HUES64 (cell line): ENCODE data around the gene AKR1C3.

Experiments used
- H3K27ac ChIP-seq: 2 replicates; pipeline ENCODE4 v1.7.0; 2013; ENCODE audit warnings: low read depth, low read length, inconsistent platforms
- H3K27me3 ChIP-seq: 2 replicates; pipeline ENCODE4 v1.6.1; 2013; ENCODE audit warnings: mild to moderate bottlenecking, low read length; ENCODE audit not compliant: insufficient read depth
- H3K36me3 ChIP-seq: 2 replicates; pipeline ENCODE4 v1.6.1; 2013; ENCODE audit warnings: mild to moderate bottlenecking, low read length; ENCODE audit not compliant: insufficient read depth
- H3K4me1 ChIP-seq: 2 replicates; pipeline ENCODE4 v1.6.1; 2013; ENCODE audit warnings: mild to moderate bottlenecking, low read length, moderate library complexity; ENCODE audit not compliant: insufficient read depth
- H3K4me3 ChIP-seq: 2 replicates; pipeline ENCODE4 v1.5.1; 2013; ENCODE audit warnings: mild to moderate bottlenecking, low read length, moderate library complexity
- H3K9ac ChIP-seq: 2 replicates; pipeline ENCODE4 v1.6.1; 2013; ENCODE audit warnings: mild to moderate bottlenecking, low read depth, low read length
- H3K9me3 ChIP-seq: 2 replicates; pipeline ENCODE4 v1.6.1; 2013; ENCODE audit warnings: low read depth, low read length; ENCODE audit not compliant: insufficient read depth
- WGBS: fragments of 150-250, 120-280 bp; methylation state at CpG from one replicate; pipeline ENCODE4 v1.1.7; 2013; ENCODE audit warnings: missing lambda C conversion rate; 5-methylcytosine and 5-hydroxymethylcytosine counted together

The AKR1C3 gene

DNA sequence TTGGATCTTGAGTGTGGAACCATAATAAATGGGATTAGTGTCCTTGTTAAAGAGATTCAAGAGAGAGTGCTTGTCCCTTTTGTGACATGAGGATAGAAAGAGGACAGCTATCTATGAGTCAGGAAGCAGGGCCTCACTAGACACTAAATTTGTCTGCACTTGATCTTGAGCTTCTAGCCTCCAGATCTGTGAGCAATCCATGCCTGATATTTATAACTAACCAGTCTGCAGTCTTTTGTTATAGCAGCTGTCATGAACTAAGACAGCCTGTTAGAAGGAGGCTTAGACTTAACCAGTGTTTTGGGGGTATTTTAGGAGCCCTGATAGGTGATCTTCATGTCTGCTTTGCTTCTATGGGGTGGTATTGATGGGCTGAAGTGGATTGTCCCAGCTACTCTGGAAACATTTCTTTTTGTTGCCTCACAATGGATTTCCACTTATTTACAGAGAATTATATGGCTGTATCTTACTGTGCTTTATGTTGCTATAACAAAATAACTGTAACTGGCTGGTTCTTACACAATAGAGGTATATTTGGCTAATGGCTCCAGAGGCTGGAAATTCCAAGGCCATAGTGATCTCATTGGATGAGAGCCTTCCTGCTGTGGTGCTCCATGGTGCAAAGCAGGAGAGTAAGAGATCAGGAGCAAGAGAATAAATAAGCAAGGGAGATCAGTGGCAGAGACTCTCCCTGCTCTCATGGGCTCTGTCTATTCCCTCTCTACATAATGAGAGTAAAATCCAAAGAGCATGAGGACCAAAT lies 23.4 kb upstream of the AKR1C3 start:
- Histone ChIP-seq H3K9me3 (peaks cover 27% of the 10 kb centered on the region), H3K9ac (no peak overlapping the region), H3K4me3 (no peak overlapping the region), H3K27ac (no peak overlapping the region), H3K4me1 (peaks cover 10% of the 10 kb centered on the region), H3K36me3 (no peaks in the 10 kb centered on the region), H3K27me3 (no peaks in the 10 kb centered on the region)

DNA sequence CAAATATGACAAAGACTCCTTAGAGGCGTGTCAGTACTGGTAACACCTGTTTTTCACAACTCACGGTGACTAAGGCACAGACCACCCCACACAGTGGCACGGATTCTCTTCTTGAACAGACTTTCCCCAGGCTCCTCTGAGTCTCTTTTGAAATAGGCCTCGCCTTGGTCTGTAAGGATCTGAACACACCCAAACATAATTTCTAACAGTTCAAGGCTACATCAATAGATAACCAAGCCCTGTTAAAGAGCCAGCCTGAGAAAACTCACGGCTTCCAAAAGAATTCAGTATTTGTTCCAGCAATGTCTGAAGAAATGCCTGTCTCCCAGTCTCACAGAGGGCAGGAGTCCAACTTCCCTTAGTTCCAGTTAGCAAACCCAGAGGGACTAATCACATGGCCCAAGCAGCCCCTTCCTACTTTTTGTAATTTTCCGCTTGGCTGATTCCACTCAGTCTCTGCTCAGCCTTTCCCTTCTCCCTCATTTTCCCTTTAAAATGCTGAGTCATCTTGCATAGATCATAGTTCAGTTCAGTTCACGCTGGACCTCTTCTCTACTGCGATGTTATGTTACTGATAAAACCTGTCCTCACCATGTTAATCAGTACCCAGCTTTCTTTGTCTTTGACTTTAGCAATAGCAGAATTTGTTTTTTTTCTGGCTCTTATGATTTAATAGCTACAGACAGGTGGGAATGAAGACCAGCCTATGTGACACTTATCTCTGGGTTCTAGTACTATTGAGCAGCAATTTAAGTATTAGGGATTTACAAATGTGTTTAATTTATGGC lies 22.6 kb upstream of the AKR1C3 start:
- Histone ChIP-seq H3K36me3 (no peaks in the 10 kb centered on the region), H3K4me3 (no peak overlapping the region), H3K4me1 (peaks cover 10% of the 10 kb centered on the region), H3K9me3 (peaks cover 27% of the 10 kb centered on the region), H3K27me3 (no peaks in the 10 kb centered on the region), H3K27ac (no peak overlapping the region), H3K9ac (no peak overlapping the region; the same call in 1 of the 2 replicates)
- 92% methylated on average over 8 of the region's 8 CpGs for WGBS

DNA sequence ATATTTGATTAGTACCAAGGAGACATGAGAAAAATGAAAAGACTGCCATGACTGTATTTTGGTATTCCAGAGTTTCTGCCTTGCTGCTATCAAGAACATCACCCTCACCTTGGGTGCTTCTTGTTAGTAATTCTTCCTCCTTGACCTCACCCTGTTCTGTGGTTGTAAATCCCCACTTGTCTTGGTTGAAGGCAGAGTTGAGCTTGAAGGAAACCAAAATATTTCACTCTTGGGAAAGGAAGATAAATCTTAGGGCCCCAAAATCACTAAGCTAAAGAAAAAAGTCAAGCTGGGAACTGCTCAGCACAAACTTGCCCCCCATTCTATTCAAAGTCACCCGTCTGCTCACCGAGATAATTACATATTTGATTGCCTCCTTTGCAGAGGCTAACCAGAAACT lies 20.6 kb upstream of the AKR1C3 start:
- Histone ChIP-seq H3K4me3 (no peak overlapping the region), H3K9ac (no peak overlapping the region), H3K4me1 (peaks cover 11% of the 10 kb centered on the region), H3K36me3 (no peaks in the 10 kb centered on the region), H3K9me3 (peaks cover 20% of the 10 kb centered on the region), H3K27me3 (no peaks in the 10 kb centered on the region), H3K27ac (no peak overlapping the region)
- 98% methylated on average over 2 of the region's 2 CpGs for WGBS

DNA sequence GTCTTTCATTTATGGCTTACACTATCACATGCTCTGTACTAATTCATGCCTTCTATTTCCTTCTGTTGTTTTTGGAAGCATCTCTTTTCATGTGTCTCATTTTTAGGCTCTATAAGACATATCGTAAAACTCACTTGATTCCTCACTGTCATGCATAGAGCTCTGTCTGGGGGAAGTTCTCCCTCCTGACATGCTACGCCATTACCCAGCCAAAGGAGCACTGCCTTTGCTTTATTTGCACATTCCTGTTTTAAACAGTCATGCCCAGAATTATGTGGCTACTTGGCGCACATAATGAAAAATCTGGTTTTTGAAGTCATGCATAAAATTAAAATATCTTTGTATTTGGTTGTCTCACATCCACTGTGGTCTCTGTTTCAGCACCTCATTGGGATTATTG lies 17.6 kb upstream of the AKR1C3 start:
- Histone ChIP-seq H3K9me3 (no peaks in the 10 kb centered on the region), H3K27ac (no peak overlapping the region), H3K4me1 (peaks cover 17% of the 10 kb centered on the region), H3K27me3 (no peaks in the 10 kb centered on the region), H3K4me3 (no peak overlapping the region), H3K36me3 (no peaks in the 10 kb centered on the region), H3K9ac (no peak overlapping the region)
- 82% methylated on average over 3 of the region's 3 CpGs for WGBS

DNA sequence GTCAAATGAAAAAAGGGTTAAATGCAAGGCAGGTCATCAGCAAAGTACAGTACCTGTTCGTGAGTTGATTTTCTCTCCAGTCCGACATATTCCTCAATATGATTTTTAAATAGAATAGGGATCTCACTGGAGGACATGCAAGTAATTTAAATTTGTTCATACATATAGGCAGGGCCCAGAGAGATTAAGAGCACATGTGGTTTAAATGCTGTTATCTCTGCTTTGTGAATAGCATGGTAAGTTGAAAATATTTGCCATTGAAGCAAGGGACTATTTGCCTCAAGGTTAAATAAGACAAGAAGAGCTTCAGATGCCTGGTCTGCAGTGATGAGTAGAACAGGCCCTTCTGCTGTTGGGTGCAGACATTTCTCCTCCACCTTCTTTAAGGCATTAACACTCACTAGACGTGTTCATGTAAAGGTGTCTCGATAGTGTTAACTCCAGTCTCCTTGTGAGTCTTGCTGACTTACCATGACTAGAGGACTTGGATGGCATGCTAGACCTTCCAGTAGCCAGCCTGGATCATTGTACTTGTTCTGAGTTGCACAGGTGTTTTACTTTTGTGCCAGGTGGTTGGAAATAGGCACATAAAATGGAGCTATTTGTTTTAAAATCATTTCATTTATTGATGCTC lies 15.6 kb upstream of the AKR1C3 start:
- 81% methylated on average over 3 of the region's 4 CpGs for WGBS
- no peaks in the 10 kb centered on the region for H3K36me3 ChIP-seq
- peaks cover 8% of the 10 kb centered on the region for H3K4me1 ChIP-seq
- H3K27ac ChIP-seq = no peak overlapping the region
- no peaks in the 10 kb centered on the region for H3K27me3 ChIP-seq
- H3K9me3 ChIP-seq = no peaks in the 10 kb centered on the region
- H3K4me3 ChIP-seq = no peak overlapping the region
- no peak overlapping the region for H3K9ac ChIP-seq

DNA sequence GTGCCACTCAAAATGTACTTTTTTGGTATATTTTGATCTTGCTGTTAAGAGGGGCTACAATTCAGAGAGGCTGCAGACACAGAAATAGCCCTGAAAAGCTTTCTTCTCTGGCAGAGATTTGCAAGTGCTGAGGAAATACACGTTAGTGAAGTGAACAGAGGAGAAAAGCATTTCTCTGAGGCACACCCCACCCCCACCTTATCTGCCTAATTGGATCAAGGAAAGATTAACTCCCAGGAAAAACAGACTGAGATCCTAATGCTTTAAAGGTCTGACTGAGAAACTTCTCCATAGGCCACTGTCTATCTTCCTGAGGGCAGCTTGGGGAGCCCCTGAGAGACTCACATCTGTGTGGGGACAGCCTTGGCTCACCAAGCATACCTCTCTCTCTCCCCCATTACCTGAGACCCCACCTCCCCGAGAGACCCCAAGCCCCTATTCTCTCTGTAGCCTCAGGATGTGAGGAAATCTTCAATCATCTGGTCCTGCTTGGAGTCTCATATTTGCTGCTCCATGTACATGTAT lies 14.8 kb upstream of the AKR1C3 start:
- Histone ChIP-seq H3K4me3 (no peak overlapping the region), H3K4me1 (peaks cover 8% of the 10 kb centered on the region), H3K9ac (no peak overlapping the region), H3K27me3 (no peaks in the 10 kb centered on the region), H3K27ac (no peak overlapping the region), H3K9me3 (no peaks in the 10 kb centered on the region), H3K36me3 (no peaks in the 10 kb centered on the region)
- 76% methylated on average over 2 of the region's 2 CpGs for WGBS

DNA sequence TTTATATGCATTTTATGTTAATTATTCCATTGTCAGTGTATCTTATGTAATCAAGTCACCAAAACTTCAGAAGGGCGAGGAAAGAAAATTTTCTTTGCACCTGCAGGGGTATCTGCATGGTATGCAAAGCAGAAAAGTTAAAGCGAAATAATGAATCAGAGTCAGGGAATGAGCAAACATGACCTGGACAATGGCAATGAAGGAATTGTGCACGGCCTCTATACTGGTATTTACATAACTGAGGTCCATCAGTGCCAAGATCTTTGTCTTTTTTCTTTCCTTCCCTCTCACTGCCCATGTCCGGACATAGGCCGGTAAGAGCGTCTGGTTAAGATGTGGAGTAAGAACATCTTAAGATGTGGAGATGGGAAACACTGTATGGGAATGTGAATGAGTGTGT lies 14.4 kb upstream of the AKR1C3 start:
- Histone ChIP-seq H3K4me3 (no peak overlapping the region), H3K9ac (no peak overlapping the region), H3K4me1 (peaks cover 8% of the 10 kb centered on the region), H3K27ac (no peak overlapping the region), H3K9me3 (no peaks in the 10 kb centered on the region), H3K36me3 (no peaks in the 10 kb centered on the region), H3K27me3 (no peaks in the 10 kb centered on the region)
- 88% methylated on average over 6 of the region's 6 CpGs for WGBS

DNA sequence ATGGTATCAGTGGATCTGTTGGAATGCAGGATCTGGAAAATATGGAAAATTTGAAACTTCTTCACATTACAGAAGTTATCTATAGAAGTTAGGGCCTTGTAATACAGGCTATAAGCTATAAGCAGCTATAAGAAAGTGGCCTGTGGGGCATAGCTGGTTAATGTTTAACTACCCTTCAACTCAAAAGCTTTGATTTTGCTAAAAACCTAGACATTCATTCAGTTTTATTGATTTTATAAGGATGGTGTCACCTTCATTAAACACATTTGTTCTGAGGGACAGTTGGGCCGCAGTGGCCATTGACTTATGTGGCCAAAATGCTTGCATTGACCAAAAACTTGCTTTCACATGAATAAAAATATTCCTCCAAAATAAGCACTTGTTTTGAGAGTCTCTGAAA lies 13.1 kb upstream of the AKR1C3 start:
- Histone ChIP-seq H3K27ac (no peak overlapping the region), H3K9ac (no peak overlapping the region), H3K36me3 (no peaks in the 10 kb centered on the region), H3K27me3 (no peaks in the 10 kb centered on the region), H3K9me3 (no peaks in the 10 kb centered on the region), H3K4me1 (peaks cover 8% of the 10 kb centered on the region), H3K4me3 (no peak overlapping the region)
- 100% methylated on average over 1 of the region's 1 CpG for WGBS

DNA sequence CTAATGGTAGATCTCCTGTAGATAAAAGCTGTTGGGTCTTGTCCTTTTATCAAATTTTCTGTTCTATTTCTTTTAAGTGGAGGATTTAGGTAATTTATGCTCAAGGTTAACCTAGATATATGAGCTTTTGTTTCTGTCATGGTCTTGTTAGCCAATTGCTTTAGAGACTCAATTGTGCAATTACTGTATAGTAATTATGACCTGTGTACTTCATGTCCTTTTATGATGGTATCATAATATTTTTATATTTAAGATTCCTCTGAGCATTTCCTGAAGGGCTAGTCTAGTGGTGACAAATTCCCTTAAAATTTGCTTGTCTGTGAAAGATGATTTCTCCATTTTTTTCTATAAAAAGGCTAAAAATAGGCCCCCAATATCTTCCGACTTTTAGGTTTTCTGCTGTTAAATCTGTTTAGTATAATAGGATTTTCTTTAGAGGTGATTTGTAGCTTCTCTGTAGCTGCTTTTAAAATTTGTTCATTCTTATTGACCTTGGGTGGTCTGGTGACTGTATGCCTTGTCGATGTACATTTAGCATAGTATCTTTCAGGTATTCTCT lies 5.4 kb upstream of the AKR1C3 start:
- Histone ChIP-seq H3K9ac (no peak overlapping the region), H3K36me3 (no peaks in the 10 kb centered on the region), H3K4me3 (no peak overlapping the region), H3K27me3 (no peaks in the 10 kb centered on the region), H3K27ac (no peak overlapping the region), H3K4me1 (no peaks in the 10 kb centered on the region), H3K9me3 (no peaks in the 10 kb centered on the region)
- WGBS = 100% methylated on average over 1 of the region's 2 CpGs

DNA sequence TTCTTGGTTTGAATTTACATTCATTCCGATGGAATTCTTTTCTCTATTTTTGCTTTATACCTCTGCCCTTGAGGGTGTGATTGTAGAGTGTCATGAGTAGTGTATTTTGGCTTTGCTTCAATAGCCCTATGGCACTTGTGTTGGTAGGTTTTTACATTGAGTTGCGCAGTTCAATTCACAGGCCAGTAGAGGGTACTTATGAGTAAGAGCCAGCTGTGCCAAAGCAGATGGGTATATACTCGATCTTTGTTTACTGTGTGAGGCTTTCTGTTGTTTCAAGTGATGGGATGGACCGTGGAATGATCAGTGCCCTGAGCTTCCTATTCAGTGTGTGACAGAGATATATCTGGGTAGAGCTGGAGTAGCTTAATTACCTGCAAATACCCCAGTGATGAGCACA lies 4.3 kb upstream of the AKR1C3 start:
- Histone ChIP-seq H3K4me3 (no peak overlapping the region), H3K9me3 (no peaks in the 10 kb centered on the region), H3K9ac (no peak overlapping the region), H3K27ac (no peak overlapping the region), H3K27me3 (no peaks in the 10 kb centered on the region), H3K36me3 (no peaks in the 10 kb centered on the region), H3K4me1 (peaks cover 4% of the 10 kb centered on the region; the same call in 1 of the 2 replicates)
- 71% methylated on average over 4 of the region's 4 CpGs for WGBS

DNA sequence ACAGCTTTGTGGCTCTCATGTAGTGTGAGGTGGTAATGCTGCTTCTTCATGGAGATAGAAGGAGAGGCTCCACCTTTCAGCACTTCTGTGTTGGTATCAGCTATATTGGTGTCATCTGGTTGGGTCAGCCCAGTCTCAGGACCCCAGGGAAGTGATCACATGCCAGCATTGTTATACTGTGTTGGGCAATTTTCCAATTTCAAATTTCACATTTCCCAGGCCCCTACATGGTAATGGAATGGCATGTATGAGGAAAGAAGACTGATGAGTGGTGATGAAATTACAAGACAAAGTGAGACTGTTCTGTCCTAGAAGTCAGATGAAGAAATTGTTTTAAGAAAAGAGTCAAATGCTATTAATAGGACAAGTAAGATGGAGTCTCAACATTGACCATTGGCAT lies 3.7 kb upstream of the AKR1C3 start:
- no peaks in the 10 kb centered on the region for H3K36me3 ChIP-seq
- peaks cover 4% of the 10 kb centered on the region; the same call in 1 of the 2 replicates for H3K4me1 ChIP-seq

More for the DNA sequence above, 3.7 kb upstream of the AKR1C3 start:
- Histone ChIP-seq H3K9ac (no peak overlapping the region), H3K9me3 (no peaks in the 10 kb centered on the region), H3K4me3 (no peak overlapping the region), H3K27ac (no peak overlapping the region), H3K27me3 (no peaks in the 10 kb centered on the region)
